Mesenchymal stem cell (in vitro differentiated cells and primary cell): ENCODE measurements around the gene SLC35F4.

Experiments used
- DNase-seq: peaks from one replicate; pipeline ENCODE4 v3.0.0-alpha.2; 2013
- H2AFZ ChIP-seq: one replicate; pipeline ENCODE4 v1.6.1; 2013; ENCODE audit warnings: low read depth, mild to moderate bottlenecking, control low read depth, inconsistent platforms, low read length, moderate library complexity
- H2AK5ac ChIP-seq: 2 replicates; pipeline ENCODE4 v1.6.1; 2013; ENCODE audit warnings: low read length, moderate library complexity, mild to moderate bottlenecking, inconsistent platforms; ENCODE audit not compliant: severe bottlenecking
- H2BK120ac ChIP-seq: one replicate; pipeline ENCODE4 v1.6.1; 2013; ENCODE audit warnings: low read depth, mild to moderate bottlenecking, inconsistent platforms, low read length, moderate library complexity
- H2BK12ac ChIP-seq, 2 experiments: one replicate each; pipeline ENCODE4 v1.6.1; 2013; ENCODE audit warnings: inconsistent platforms in 2 of 2, low read length in 2 of 2, mild to moderate bottlenecking in 2 of 2, moderate library complexity in 2 of 2, control low read depth in 1 of 2
- H2BK15ac ChIP-seq: one replicate; pipeline ENCODE4 v1.6.1; 2013; ENCODE audit warnings: mild to moderate bottlenecking, low read depth, inconsistent platforms; ENCODE audit not compliant: poor library complexity, severe bottlenecking
- H2BK5ac ChIP-seq: 2 replicates; pipeline ENCODE4 v1.6.1; 2013; ENCODE audit warnings: low read depth, mild to moderate bottlenecking, low read length, control low read depth, inconsistent platforms; ENCODE audit not compliant: poor library complexity, severe bottlenecking
- H3K14ac ChIP-seq, 2 experiments: one replicate each; pipeline ENCODE4 v1.6.1; 2013; ENCODE audit warnings: inconsistent platforms in 2 of 2, low read length in 2 of 2, control low read depth in 1 of 2, mild to moderate bottlenecking in 1 of 2, moderate library complexity in 1 of 2
- H3K18ac ChIP-seq, 2 experiments: one replicate each; pipeline ENCODE4 v1.6.1; 2013; ENCODE audit warnings: inconsistent platforms in 2 of 2, low read length in 2 of 2, control low read depth in 1 of 2, low read depth in 1 of 2, mild to moderate bottlenecking in 1 of 2
- H3K23ac ChIP-seq, 2 experiments: one replicate each; pipeline ENCODE4 v1.6.1; 2013; ENCODE audit warnings: inconsistent platforms in 2 of 2, low read length in 2 of 2, mild to moderate bottlenecking in 2 of 2, moderate library complexity in 2 of 2, control low read depth in 1 of 2
- H3K27ac ChIP-seq: 2 replicates; pipeline ENCODE4 v1.5.1; 2013; ENCODE audit warnings: mild to moderate bottlenecking, moderate library complexity, low read length, control low read depth, inconsistent platforms; ENCODE audit not compliant: poor library complexity, severe bottlenecking
- H3K27me3 ChIP-seq, 2 experiments: 2 replicates each; pipeline versions ENCODE4 v1.6.1 to v1.7.0; 2013; ENCODE audit warnings: low read length in 2 of 2, mild to moderate bottlenecking in 2 of 2, moderate library complexity in 2 of 2, control low read depth in 1 of 2, inconsistent platforms in 1 of 2; ENCODE audit not compliant: control insufficient read depth in 1 of 2, insufficient read depth in 1 of 2
- H3K36me3 ChIP-seq, 2 experiments: 2 replicates each; pipeline versions ENCODE4 v1.6.1 to v1.7.0; 2013; ENCODE audit warnings: low read length in 2 of 2, control low read depth in 1 of 2, inconsistent platforms in 1 of 2, low read depth in 1 of 2, mild to moderate bottlenecking in 1 of 2; ENCODE audit not compliant: insufficient read depth in 2 of 2, control insufficient read depth in 1 of 2
- H3K4ac ChIP-seq, 2 experiments: one replicate each; pipeline ENCODE4 v1.6.1; 2013; ENCODE audit warnings: inconsistent platforms in 2 of 2, low read length in 2 of 2, mild to moderate bottlenecking in 2 of 2, moderate library complexity in 2 of 2, control low read depth in 1 of 2, low read depth in 1 of 2
- H3K4me1 ChIP-seq: 2 replicates; pipeline ENCODE4 v1.6.1; 2013; ENCODE audit warnings: low read depth, low read length, control low read depth; ENCODE audit not compliant: control insufficient read depth, insufficient read depth
- H3K4me2 ChIP-seq: 2 replicates; pipeline ENCODE4 v1.6.1; 2013; ENCODE audit warnings: low read length, mild to moderate bottlenecking, inconsistent platforms; ENCODE audit not compliant: poor library complexity, severe bottlenecking
- H3K4me3 ChIP-seq, 2 experiments: 2 replicates each; pipeline versions ENCODE4 v1.5.1 to v1.7.0; 2013; ENCODE audit warnings: low read length in 2 of 2, mild to moderate bottlenecking in 2 of 2, control low read depth in 1 of 2, low read depth in 1 of 2; ENCODE audit not compliant: insufficient read depth in 1 of 2
- H3K79me1 ChIP-seq: replicated peaks from 2 replicates; pipeline ENCODE4 v1.6.1; 2013; ENCODE audit warnings: mild to moderate bottlenecking, control low read depth, low read length, inconsistent platforms; ENCODE audit not compliant: poor library complexity, severe bottlenecking
- H3K9ac ChIP-seq: 2 replicates; pipeline ENCODE4 v1.7.0; 2013; ENCODE audit warnings: mild to moderate bottlenecking, low read length, moderate library complexity
- H3K9me3 ChIP-seq: 2 replicates; pipeline ENCODE4 v1.7.0; 2013; ENCODE audit warnings: mild to moderate bottlenecking, low read length; ENCODE audit not compliant: control insufficient read depth
- H4K8ac ChIP-seq: one replicate; pipeline ENCODE4 v1.6.1; 2013; ENCODE audit warnings: inconsistent platforms, mild to moderate bottlenecking, low read length, moderate library complexity
- H4K91ac ChIP-seq: one replicate; pipeline ENCODE4 v1.6.1; 2013; ENCODE audit warnings: mild to moderate bottlenecking, low read length, inconsistent platforms
- WGBS: methylation state at CpG from one replicate; pipeline ENCODE4 v1.1.7; 2013; ENCODE audit warnings: mixed read lengths; 5-methylcytosine and 5-hydroxymethylcytosine counted together

SLC35F4 gene

DNA sequence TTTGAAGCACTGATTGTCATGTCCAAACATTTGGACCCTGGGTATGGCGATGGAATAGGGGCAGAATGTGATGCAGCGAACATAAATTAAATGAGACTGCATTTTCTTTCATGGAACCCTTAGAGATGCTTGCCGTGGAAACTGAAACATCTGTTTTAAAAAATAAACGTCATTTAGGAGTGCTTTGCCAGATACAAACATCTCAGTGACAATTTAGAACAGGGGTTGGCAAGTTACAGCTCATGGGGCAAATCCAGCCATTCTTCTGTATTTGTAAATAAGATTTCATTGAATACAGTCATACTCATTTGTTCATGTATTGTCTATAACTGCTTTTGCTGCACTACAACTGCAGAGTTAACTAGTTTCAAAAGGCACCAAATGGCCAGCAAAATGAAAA lies 51.2 kb downstream of the SLC35F4 start:
- no peak overlapping the region for H3K4me3 ChIP-seq

DNA sequence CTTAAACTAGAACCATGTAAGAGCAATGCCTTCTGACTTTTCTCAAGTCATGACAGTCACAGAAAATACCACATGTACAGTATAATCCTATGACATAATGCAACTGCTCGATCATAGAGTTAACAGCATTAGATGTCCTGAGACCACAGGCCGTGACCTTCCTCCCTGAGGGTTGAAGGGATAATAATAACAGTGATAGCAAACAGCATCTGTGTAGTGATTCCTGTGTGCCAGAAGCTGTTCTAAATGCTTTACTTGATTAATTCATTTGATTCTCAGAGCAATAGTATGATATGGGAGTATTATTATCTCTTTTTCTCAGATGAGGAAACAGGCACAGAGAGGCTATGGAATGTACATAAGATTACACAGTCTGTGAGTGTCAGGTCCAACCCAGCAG lies 53.2 kb downstream of the SLC35F4 start:
- H3K23ac ChIP-seq: no peak overlapping the region
- H3K4ac ChIP-seq: no peak overlapping the region
- no peak overlapping the region for H3K9ac ChIP-seq
- DNase-seq: no peak
- H4K91ac ChIP-seq: no peak overlapping the region
- H3K4me2 ChIP-seq: no peak overlapping the region
- no peaks in the 10 kb centered on the region for H3K79me1 ChIP-seq
- H2AK5ac ChIP-seq: no peak overlapping the region
- H3K14ac ChIP-seq: no peak overlapping the region
- H3K27ac ChIP-seq: no peak overlapping the region
- no peak overlapping the region for H2BK120ac ChIP-seq
- no peaks in the 10 kb centered on the region for H3K9me3 ChIP-seq
- WGBS: 84% methylated on average over 2 of the region's 2 CpGs
- H3K4me1 ChIP-seq: no peaks in the 10 kb centered on the region
- no peak overlapping the region for H2BK5ac ChIP-seq
- H3K36me3 ChIP-seq: no peaks in the 10 kb centered on the region
- H3K27me3 ChIP-seq: no peaks in the 10 kb centered on the region
- no peak overlapping the region for H2BK12ac ChIP-seq
- no peak overlapping the region for H2AFZ ChIP-seq
- H3K4me3 ChIP-seq: no peak overlapping the region
- no peak overlapping the region for H4K8ac ChIP-seq
- H2BK15ac ChIP-seq: no peak overlapping the region
- H3K18ac ChIP-seq: no peak overlapping the region

More for the DNA sequence above, 51.2 kb downstream of the SLC35F4 start:
- no peak overlapping the region for H2BK12ac ChIP-seq
- no peak overlapping the region for H2BK120ac ChIP-seq
- H3K23ac ChIP-seq: no peak overlapping the region
- no peaks in the 10 kb centered on the region for H3K9me3 ChIP-seq
- H2BK5ac ChIP-seq: no peak overlapping the region
- no peak overlapping the region for H2BK15ac ChIP-seq
- H2AK5ac ChIP-seq: no peak overlapping the region
- no peaks in the 10 kb centered on the region for H3K4me1 ChIP-seq
- DNase-seq: no peak
- H3K79me1 ChIP-seq: no peaks in the 10 kb centered on the region
- no peaks in the 10 kb centered on the region for H3K36me3 ChIP-seq
- H3K27me3 ChIP-seq: no peaks in the 10 kb centered on the region
- no peak overlapping the region for H4K8ac ChIP-seq
- no peak overlapping the region for H2AFZ ChIP-seq
- no peak overlapping the region for H3K4ac ChIP-seq
- H3K27ac ChIP-seq: no peak overlapping the region
- no peak overlapping the region for H3K4me2 ChIP-seq
- H3K9ac ChIP-seq: no peak overlapping the region
- H4K91ac ChIP-seq: no peak overlapping the region
- 55% methylated on average over 4 of the region's 4 CpGs for WGBS
- H3K14ac ChIP-seq: no peak overlapping the region
- H3K18ac ChIP-seq: no peak overlapping the region

GRCh38 chr14:57811998-57812546 lies 53.8 kb downstream of the SLC35F4 start:
- Histone ChIP-seq H2BK15ac (no peak overlapping the region), H3K4ac (no peak overlapping the region), H3K23ac (no peak overlapping the region), H2BK120ac (no peak overlapping the region), H3K4me1 (no peaks in the 10 kb centered on the region), H3K4me2 (no peak overlapping the region), H3K9ac (no peak overlapping the region), H3K14ac (no peak overlapping the region), H3K36me3 (no peaks in the 10 kb centered on the region), H3K9me3 (no peaks in the 10 kb centered on the region), H4K8ac (no peak overlapping the region), H2BK5ac (no peak overlapping the region), H2AK5ac (no peak overlapping the region), H3K18ac (no peak overlapping the region), H3K27ac (no peak overlapping the region), H3K4me3 (no peak overlapping the region), H4K91ac (no peak overlapping the region), H3K79me1 (no peaks in the 10 kb centered on the region), H2AFZ (no peak overlapping the region), H3K27me3 (no peaks in the 10 kb centered on the region), H2BK12ac (no peak overlapping the region)
- WGBS: 55% methylated on average over 1 of the region's 2 CpGs
- DNase-seq: no peak

DNA sequence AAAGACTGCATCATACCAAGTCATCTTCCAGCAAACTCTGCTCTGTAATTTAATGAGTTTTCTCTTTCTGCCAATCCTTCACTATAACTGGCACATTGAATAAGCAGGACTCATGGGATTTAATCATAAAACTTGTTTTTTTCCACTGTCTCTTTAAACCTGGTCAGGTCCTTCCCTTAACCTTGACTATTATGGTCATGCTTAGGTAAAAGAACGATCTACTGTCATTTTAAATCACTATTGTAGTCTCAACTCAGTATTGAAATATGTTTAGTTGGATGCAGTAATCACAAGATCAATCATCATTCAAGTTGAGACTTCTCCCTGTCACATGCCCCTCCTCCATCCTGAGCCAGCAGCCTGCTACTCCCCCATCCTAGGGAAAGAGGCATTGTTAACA lies 56.1 kb downstream of the SLC35F4 start:
- no peak for DNase-seq
- no peak overlapping the region for H4K91ac ChIP-seq
- no peak overlapping the region for H2AK5ac ChIP-seq
- no CpG with 5 or more reads among the region's 1 CpG for whole genome bisulfite sequencing
- H3K9ac ChIP-seq: no peak overlapping the region
- no peaks in the 10 kb centered on the region for H3K79me1 ChIP-seq
- H4K8ac ChIP-seq: no peak overlapping the region
- no peak overlapping the region for H2AFZ ChIP-seq
- no peak overlapping the region for H3K27ac ChIP-seq
- no peak overlapping the region for H2BK15ac ChIP-seq
- H3K9me3 ChIP-seq: no peaks in the 10 kb centered on the region
- H3K4ac ChIP-seq: no peak overlapping the region
- no peaks in the 10 kb centered on the region for H3K27me3 ChIP-seq
- H3K14ac ChIP-seq: no peak overlapping the region
- no peak overlapping the region for H3K18ac ChIP-seq
- H3K4me3 ChIP-seq: no peak overlapping the region
- H2BK5ac ChIP-seq: no peak overlapping the region
- H3K36me3 ChIP-seq: no peaks in the 10 kb centered on the region
- H3K23ac ChIP-seq: no peak overlapping the region
- H2BK120ac ChIP-seq: no peak overlapping the region
- H3K4me1 ChIP-seq: no peaks in the 10 kb centered on the region
- H3K4me2 ChIP-seq: no peak overlapping the region
- H2BK12ac ChIP-seq: no peak overlapping the region
